Dendritic cell treated with granulocyte-macrophage colony-stimulating factor and Interleukin-4, amounts not matched to agents 40 ng/mL and 50 ng/mL, for 4 days (primary cell): ENCODE data around the gene ZNF785.
"Not testable (repeated sequence)": the region's sequence is repeated elsewhere in the genome, so short reads cannot be mapped to it uniquely, and the experiment has no call there.

Source experiments
- H3K27ac Mint-ChIP-seq: one replicate; pipeline ENCODE4 v1.8.0; 2022; ENCODE audit warnings: mild to moderate bottlenecking, mixed read lengths
- H3K27me3 Mint-ChIP-seq: one replicate; pipeline ENCODE4 v1.8.0; 2022; ENCODE audit warnings: mild to moderate bottlenecking, mixed read lengths
- H3K36me3 Mint-ChIP-seq: one replicate; pipeline ENCODE4 v1.8.0; 2022; ENCODE audit warnings: low read depth, mixed read lengths
- H3K4me1 Mint-ChIP-seq: one replicate; pipeline ENCODE4 v1.8.0; 2022; ENCODE audit warnings: low read depth, mixed read lengths
- H3K4me3 Mint-ChIP-seq: one replicate; pipeline ENCODE4 v1.8.0; 2022; ENCODE audit warnings: mild to moderate bottlenecking, moderate library complexity, mixed read lengths
- H3K9me3 Mint-ChIP-seq: one replicate; pipeline ENCODE4 v1.8.0; 2022; ENCODE audit warnings: mixed read lengths
- intact Hi-C: fragments of 100-400 bp; cut with micrococcal nuclease; formaldehyde crosslinking; loops from one replicate; pipeline ENCODE4 v1.15.0; 2022

ZNF785 gene

DNA sequence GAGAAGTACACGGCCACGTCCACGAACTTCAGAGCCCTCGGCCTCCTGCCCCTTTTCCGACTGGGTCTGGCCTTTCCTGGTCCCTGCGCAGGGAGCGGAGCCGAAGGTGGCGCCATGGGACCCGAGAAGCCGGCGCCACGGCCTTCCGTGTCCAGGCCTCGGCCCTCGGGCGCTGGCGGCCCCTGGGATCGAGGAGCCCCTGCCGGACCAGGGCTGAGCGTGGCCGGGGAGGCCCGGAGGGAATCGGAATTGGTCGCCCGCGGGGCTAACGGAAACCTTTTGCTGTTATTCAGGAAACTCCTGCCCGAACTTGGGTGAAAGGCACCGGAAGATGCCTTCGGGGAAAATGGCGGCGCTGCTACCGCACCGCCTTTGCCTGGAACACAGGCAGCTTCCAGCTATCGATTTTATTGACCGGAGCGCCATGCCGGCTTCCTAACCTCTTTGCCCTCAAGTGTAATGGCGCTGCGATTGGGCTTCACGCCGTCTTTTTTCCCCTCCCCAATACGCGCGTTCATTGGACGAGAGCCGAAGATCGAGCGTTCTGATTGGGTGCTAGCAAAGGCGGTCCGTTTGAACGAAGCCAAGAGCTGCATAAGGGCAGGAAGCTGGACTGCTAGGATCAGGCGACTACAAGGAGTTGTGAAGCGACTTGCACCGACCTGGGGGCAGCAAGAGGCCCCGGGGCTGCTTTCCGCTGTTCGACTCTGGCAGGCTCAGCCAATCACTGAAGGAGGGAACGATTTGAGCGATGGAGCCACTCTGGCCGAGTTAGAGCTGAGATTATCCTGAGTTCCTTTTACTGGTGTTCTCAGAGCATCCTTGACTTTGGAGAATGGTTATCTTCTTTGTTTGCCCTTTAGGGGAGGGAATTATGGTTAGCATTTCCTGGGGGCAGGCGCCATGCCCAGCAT, 24.7 kb upstream of the ZNF785 start, which contains the start of gene ZNF689:
Gene ZNF689, minus strand, starts transcription at position 464 of the 914 bp plus-strand sequence. Its CDS starts 348 bp downstream, at position 116.
- intact Hi-C loops: loop anchor here (10.0 kb wide), 1 partner anchor 165 kb away; the partner anchor contains the start of gene SEPHS2
- H3K9me3 Mint-ChIP-seq: no peaks in the 10 kb centered on the region

DNA sequence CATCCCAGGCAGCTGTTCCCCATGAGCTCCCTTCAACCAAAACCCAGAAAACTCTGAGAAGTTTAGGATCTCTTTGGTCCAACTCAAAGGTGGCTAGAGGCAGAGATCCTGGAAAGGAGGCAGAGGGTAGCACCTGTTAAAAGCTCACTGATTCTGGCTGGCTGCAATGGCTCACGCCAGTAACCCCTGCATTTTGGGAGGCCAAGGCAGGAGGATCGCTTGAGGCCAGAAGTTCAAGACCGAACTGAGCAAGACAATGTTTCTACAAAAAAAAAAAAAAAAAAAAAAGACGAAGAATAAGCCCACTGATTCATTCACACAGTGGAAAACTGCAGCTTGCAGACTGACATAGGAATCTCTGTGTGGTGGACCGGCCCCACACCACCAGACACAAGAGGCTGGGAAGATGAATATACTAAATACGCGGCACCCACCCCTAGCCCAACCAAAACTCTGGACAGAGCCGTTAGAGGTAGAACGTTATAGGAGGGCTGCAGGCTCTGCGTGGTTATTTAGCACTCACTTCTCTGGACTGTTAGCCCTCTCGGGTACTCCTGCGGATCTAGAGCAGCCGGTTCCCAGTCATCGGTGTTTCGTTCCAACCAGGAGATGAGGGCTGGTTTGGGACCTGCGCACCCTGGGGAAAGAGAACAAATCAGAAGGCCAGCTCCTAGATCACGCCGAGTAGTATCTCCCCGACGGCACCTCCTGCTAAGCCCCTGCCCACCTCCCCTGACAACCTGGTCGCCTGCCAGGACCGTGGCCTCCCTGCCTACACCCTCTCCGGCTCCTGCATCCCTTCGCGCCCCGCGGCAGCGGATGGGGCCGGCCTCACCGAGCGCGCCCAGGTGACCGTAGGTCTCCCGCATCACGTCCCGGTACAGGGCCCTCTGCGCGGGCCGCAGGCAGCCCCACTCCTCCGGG, 23.8 kb upstream of the ZNF785 start:
- Mint-ChIP-seq H3K4me3 (peak overlapping the region; percentile 89), H3K4me1 (peaks cover 66% of the 10 kb centered on the region), H3K9me3 (no peaks in the 10 kb centered on the region), H3K36me3 (peaks cover 59% of the 10 kb centered on the region), H3K27ac (peak overlapping the region; percentile 92), H3K27me3 (no peaks in the 10 kb centered on the region)
- intact Hi-C loops: loop anchor here (10.0 kb wide), 1 partner anchor 164 kb away; the partner anchor contains the start of gene SEPHS2

More for the DNA sequence above, 24.7 kb upstream of the ZNF785 start, which contains the start of gene ZNF689:
- Mint-ChIP-seq H3K4me3 (peak within 1 kb of the TSS; percentile 89), H3K27ac (peak within 1 kb of the TSS; percentile 92), H3K27me3 (no peaks in the 10 kb centered on the region), H3K4me1 (peaks cover 61% of the 10 kb centered on the region), H3K36me3 (peaks cover 50% of the 10 kb centered on the region)

- H3K27me3 Mint-ChIP-seq: no peaks in the 10 kb centered on the region
- H3K36me3 Mint-ChIP-seq: peaks cover 74% of the 10 kb centered on the region
- H3K4me3 Mint-ChIP-seq: no peak overlapping the region
- peaks cover 83% of the 10 kb centered on the region for H3K4me1 Mint-ChIP-seq
- H3K9me3 Mint-ChIP-seq: no peaks in the 10 kb centered on the region
- peak overlapping the region; percentile 83 for H3K27ac Mint-ChIP-seq
- intact Hi-C loops: loop anchor here (10.0 kb wide), 1 partner anchor 161 kb away; the partner anchor contains the start of gene SEPHS2
Observed at GRCh38 chr16:30606004-30606403, 20.5 kb upstream of the ZNF785 start.

- peaks cover 73% of the 10 kb centered on the region for H3K36me3 Mint-ChIP-seq
- no peaks in the 10 kb centered on the region for H3K27me3 Mint-ChIP-seq
- peak overlapping the region; percentile 48 for H3K4me3 Mint-ChIP-seq
- H3K9me3 Mint-ChIP-seq: no peaks in the 10 kb centered on the region
- intact Hi-C loops: loop anchor here (10.0 kb wide), 1 partner anchor 160 kb away; the partner anchor contains the start of gene SEPHS2
- peaks cover 80% of the 10 kb centered on the region for H3K4me1 Mint-ChIP-seq
- H3K27ac Mint-ChIP-seq: peak overlapping the region; percentile 83
Observed at GRCh38 chr16:30605158-30605557, 19.7 kb upstream of the ZNF785 start.

DNA sequence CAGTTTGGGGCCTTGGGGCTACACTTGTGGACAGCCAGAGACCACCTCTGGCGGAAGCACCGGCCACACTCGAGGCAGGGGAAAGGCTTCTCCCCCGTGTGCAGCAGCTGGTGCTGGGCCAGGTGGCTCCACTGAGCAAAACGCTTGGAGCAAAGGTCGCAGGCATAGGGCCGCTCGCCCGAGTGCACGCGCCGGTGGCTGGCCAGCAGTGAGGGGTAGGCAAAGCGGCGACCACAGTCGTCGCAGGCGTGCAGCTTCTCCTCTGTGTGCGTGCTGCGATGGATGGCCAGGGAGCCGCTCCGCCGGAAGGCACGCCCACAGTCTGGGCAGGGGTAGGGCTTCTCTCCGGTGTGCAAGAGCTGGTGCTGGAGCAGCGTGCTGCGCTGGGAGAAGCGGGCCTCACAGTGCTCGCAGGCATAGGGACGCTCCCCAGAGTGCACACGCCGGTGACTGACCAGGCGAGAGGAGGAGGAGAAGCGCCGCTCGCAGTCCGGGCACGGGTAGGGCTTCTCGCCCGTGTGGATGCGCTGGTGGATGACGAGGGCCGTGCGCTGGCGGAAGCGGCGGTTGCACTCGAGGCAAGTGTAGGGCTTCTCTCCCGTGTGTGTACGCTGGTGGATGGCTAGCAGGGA, 18.9 kb upstream of the ZNF785 start:
- Mint-ChIP-seq H3K4me1 (peaks cover 79% of the 10 kb centered on the region), H3K4me3 (peak overlapping the region; percentile 48), H3K36me3 (peaks cover 66% of the 10 kb centered on the region), H3K9me3 (no peaks in the 10 kb centered on the region), H3K27me3 (no peaks in the 10 kb centered on the region), H3K27ac (peak overlapping the region; percentile 83)
- intact Hi-C loops: loop anchor here (10.0 kb wide), 1 partner anchor 160 kb away; the partner anchor contains the start of gene SEPHS2

DNA sequence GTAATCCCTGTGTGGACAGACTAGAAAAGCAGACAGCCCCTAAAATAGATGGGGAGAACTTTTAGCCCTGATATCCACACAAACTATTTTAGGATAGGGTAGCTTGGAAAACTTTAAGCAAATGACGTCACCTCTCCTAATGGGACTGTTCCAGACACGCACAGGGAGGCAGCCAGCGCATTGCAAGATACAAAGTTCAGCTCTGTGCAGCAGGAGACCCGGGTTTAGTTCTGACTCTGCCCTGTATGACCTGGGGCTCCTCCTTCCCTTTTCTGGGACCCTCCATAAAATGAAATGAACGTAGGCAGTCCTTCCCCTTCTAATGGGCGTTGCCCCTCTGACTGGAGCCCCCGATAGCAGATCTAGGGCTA, 18.4 kb upstream of the ZNF785 start:
- Mint-ChIP-seq H3K9me3 (no peaks in the 10 kb centered on the region), H3K36me3 (peaks cover 60% of the 10 kb centered on the region), H3K4me1 (peaks cover 74% of the 10 kb centered on the region), H3K27ac (peak overlapping the region; percentile 83), H3K27me3 (no peaks in the 10 kb centered on the region), H3K4me3 (peak overlapping the region; percentile 17)
- intact Hi-C loops: loop anchor here (10.0 kb wide), 1 partner anchor 159 kb away; the partner anchor contains the start of gene SEPHS2

DNA sequence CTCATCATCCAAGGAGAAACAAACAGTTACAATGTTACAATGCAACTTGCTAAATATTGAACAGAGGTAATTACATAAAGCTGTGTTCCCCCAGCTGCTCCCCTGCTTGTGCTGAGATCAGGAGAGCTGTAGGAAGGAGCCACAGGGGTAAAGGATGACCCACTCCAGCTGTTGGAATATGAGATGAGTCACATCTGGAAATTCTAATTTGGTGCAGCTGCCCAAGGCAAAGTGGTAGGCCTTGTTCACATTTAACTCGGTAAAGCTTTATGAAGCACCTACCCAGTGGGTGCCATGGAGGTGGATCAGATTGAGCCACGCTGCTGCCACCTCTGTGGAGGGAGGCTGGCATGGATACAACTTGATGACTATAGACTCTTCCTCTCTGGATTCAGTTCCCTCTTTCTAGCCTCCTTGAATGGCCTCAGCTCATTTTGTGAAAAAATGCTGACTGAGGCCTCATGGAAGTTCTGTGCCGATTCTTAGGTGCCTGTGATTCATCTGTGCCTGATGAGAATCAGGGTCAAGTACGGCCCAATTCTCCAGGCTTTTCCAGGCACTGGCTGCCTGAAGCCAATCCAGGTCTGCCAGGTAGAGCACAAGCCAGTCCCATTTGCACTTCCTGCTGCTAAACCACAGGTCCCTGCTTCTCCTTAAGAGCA, 17.2 kb upstream of the ZNF785 start:
- H3K9me3 Mint-ChIP-seq: no peaks in the 10 kb centered on the region
- intact Hi-C loops: loop anchor here (10.0 kb wide), 1 partner anchor 158 kb away; the partner anchor contains the start of gene SEPHS2
- H3K36me3 Mint-ChIP-seq: peaks cover 49% of the 10 kb centered on the region
- H3K27ac Mint-ChIP-seq: peak overlapping the region; percentile 80
- no peaks in the 10 kb centered on the region for H3K27me3 Mint-ChIP-seq
- H3K4me1 Mint-ChIP-seq: peaks cover 69% of the 10 kb centered on the region
- peak overlapping the region; percentile 6 for H3K4me3 Mint-ChIP-seq

DNA sequence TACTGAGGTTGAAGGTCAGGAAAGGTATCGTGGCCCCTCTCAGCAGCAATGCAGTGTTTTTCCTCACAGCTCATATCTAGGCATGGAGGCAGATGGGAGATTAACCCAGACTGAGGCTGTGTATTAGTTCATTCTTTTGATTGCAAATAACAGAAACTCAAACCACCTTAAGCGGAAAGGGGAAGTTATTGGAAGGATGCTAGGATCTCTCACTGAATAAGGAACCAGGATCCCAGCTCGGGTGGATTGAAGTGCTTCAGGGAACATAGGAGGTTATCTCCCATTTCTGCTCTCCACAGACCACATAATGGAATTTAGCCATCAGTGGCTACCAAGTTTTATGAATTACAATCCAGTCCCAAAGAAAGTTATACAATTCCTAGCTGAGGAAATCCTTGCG, 16.5 kb upstream of the ZNF785 start:
- Mint-ChIP-seq H3K4me3 (peak overlapping the region; percentile 7), H3K27ac (peak overlapping the region; percentile 80), H3K9me3 (no peaks in the 10 kb centered on the region), H3K27me3 (no peaks in the 10 kb centered on the region), H3K4me1 (peaks cover 66% of the 10 kb centered on the region), H3K36me3 (peaks cover 42% of the 10 kb centered on the region)
- intact Hi-C loops: loop anchor here (10.0 kb wide), 1 partner anchor 157 kb away; the partner anchor contains the start of gene SEPHS2

GRCh38 chr16:30600929-30601328, 15.4 kb upstream of the ZNF785 start:
- Mint-ChIP-seq H3K27me3 (no peaks in the 10 kb centered on the region), H3K4me3 (no peak overlapping the region), H3K9me3 (no peaks in the 10 kb centered on the region), H3K36me3 (peaks cover 32% of the 10 kb centered on the region), H3K4me1 (peaks cover 58% of the 10 kb centered on the region), H3K27ac (no peak overlapping the region)
- intact Hi-C loops: loop anchor here (10.0 kb wide), 1 partner anchor 156 kb away; the partner anchor contains the start of gene SEPHS2

DNA sequence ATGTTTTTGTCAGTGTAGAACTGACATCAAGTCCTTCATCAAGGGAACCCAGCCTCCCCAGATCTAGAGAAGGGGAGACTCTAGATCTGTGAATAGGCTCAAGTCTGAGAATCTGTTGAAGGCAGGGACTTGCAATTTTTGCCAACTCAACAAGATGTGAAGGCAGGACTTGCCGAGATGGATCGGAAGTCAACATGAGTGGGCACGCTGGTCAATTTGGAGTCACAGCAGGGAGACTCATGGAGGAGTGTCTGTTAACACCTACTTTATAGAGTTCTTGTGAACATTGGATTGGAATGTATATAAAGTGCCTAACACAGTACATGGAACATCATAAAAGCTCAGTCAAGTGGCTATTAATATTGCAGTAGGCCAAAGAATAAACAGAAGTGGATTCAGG, 14.7 kb upstream of the ZNF785 start:
- no peaks in the 10 kb centered on the region for H3K27me3 Mint-ChIP-seq
- H3K36me3 Mint-ChIP-seq: peaks cover 24% of the 10 kb centered on the region
- peaks cover 51% of the 10 kb centered on the region for H3K4me1 Mint-ChIP-seq
- H3K27ac Mint-ChIP-seq: no peak overlapping the region
- no peaks in the 10 kb centered on the region for H3K9me3 Mint-ChIP-seq
- H3K4me3 Mint-ChIP-seq: no peak overlapping the region
- intact Hi-C loops: loop anchor here (10.0 kb wide), 1 partner anchor 155 kb away; the partner anchor contains the start of gene SEPHS2

DNA sequence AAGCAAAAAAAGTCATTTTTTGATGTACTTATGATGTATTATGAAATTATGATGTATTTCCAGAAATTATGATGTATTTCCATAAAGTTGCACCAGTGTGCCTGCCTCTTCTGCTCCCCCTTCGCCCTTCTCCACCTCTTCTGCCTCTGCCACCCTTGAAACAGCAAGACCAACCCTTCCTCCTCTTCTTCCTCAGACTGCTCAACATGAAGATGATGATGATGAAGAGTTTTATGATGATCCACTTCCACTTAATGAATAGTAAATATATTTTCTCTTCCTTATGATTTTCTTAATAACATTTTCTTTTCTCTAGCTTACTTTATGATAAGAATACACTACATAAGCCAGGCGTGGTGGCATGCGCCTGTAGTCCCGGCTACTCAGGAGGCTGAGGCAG, 7.4 kb upstream of the ZNF785 start:
- H3K9me3 Mint-ChIP-seq: no peaks in the 10 kb centered on the region
- no peak overlapping the region for H3K4me3 Mint-ChIP-seq
- peaks cover 20% of the 10 kb centered on the region for H3K36me3 Mint-ChIP-seq
- intact Hi-C loops: no loop called here
- no peaks in the 10 kb centered on the region for H3K4me1 Mint-ChIP-seq
- no peaks in the 10 kb centered on the region for H3K27me3 Mint-ChIP-seq
- H3K27ac Mint-ChIP-seq: no peak overlapping the region

DNA sequence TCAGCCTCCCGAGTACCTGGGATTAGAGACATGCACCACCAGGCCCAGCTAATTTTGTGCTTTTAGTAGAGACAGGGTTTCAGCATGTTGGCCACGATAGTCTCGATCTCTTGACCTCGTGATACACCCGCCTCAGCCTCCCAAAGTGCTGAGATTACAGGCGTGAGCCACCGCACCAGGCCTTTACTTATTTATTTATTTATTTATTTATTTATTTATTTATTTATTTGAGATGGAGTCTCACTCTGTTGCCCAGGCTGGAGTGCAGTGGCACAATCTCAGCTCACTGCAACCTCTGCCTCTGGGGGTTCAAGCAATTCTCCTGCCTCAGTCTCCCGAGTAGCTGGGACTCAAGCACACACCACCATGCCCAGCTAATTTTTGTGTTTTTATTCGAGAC, 5.4 kb upstream of the ZNF785 start:
- H3K4me3 Mint-ChIP-seq, H3K27ac Mint-ChIP-seq, intact Hi-C loops, H3K9me3 Mint-ChIP-seq, H3K4me1 Mint-ChIP-seq, H3K27me3 Mint-ChIP-seq: not testable (repeated sequence)
- peaks cover 20% of the 10 kb centered on the region for H3K36me3 Mint-ChIP-seq
